Measurements from ENCODE around the gene SARM1. TPM values are rescaled to one million over a fixed set of nuclear protein-coding genes. Genes with fewer than 3 reads are reported as not detected.

SARM1 gene
- total and polyA plus RNA-seq, 4 donors, result 9.3 to 24.6 (median 9.8) TPM

DNA sequence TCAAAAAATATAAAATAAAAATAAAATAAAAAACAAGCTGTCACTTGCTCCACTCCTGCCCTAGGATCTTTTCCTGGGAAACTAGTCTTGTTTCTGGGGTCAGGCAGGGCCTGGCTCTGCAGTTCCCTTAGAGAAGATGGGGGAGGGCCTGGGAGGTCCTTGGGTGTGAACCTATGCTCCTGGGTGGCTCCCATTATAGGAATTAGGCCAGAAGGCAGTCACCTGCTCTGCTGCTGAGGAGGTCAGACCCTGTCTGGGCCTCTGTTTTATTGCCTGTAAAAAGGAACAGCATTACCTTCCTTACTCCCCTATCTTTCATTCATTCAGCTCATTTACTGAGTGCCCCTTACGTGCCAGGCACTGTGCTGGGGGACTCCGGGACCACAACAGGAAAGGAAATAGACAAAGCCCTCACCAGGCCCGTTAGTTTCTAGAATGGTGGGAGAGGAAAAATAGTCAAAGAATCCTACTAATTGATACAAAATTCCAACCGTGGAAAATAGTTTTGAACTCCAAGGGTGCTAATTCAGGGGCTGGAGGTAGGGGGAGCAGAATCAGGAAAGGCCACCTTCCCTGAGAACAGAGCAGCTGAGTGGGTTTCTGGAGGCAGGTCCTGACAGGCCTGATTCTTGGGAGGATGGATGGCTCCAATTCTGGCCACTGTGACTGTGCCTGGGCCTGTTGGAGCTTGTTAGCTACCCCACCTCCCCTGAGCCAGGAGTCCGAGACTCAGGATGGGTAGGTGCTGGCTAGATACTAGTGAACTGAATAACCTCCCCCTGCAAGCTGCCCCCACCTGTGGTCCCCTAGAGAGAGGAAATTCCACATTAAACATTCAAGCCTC, 35.9 kb downstream of the SARM1 start:
- H3K4me1 ChIP-seq (ENCODE audit: control insufficient read depth in 5 of 5, insufficient read depth in 5 of 5, low read length in 5 of 5), result peaks cover 0 to 8% (median 3%) of the 10 kb centered on the region in 5 donors
- TF ChIP-seq, protein P1, sequence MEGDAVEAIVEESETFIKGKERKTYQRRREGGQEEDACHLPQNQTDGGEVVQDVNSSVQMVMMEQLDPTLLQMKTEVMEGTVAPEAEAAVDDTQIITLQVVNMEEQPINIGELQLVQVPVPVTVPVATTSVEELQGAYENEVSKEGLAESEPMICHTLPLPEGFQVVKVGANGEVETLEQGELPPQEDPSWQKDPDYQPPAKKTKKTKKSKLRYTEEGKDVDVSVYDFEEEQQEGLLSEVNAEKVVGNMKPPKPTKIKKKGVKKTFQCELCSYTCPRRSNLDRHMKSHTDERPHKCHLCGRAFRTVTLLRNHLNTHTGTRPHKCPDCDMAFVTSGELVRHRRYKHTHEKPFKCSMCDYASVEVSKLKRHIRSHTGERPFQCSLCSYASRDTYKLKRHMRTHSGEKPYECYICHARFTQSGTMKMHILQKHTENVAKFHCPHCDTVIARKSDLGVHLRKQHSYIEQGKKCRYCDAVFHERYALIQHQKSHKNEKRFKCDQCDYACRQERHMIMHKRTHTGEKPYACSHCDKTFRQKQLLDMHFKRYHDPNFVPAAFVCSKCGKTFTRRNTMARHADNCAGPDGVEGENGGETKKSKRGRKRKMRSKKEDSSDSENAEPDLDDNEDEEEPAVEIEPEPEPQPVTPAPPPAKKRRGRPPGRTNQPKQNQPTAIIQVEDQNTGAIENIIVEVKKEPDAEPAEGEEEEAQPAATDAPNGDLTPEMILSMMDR (IDR thresholded peaks at IDR 0.05; ENCODE audit: control extremely low read depth, extremely low read depth), result no peak
- no peak overlapping the region for H3K4me3 ChIP-seq
- ATAC-seq (ENCODE audit: insufficient read depth, low FRiP score) (no peak), DNase-seq (no peak)
- H3K9ac ChIP-seq (ENCODE audit: insufficient read depth in 1 of 2, low read length in 2 of 2), result no peak overlapping the region
- no peak overlapping the region for H3K27ac ChIP-seq (ENCODE audit: low read depth in 1 of 2, low read length in 1 of 2)
- no peaks in the 10 kb centered on the region for H3K36me3 ChIP-seq (ENCODE audit: control insufficient read depth in 4 of 4, insufficient read depth in 4 of 4, low read length in 4 of 4)
- peaks cover 0 to 8% (median 0%) of the 10 kb centered on the region in 3 donors for H3K27me3 ChIP-seq (ENCODE audit: control insufficient read depth in 3 of 3, insufficient read depth in 3 of 3, low read length in 2 of 3)
- WGBS, 2 donors, result 83 to 89% methylated on average over 5 of the region's 5 CpGs
- H3K9me3 ChIP-seq (ENCODE audit: control insufficient read depth in 4 of 4, insufficient read depth in 3 of 4, low read length in 3 of 4), result peaks cover 0 to 2% (median 0%) of the 10 kb centered on the region in 4 donors

DNA sequence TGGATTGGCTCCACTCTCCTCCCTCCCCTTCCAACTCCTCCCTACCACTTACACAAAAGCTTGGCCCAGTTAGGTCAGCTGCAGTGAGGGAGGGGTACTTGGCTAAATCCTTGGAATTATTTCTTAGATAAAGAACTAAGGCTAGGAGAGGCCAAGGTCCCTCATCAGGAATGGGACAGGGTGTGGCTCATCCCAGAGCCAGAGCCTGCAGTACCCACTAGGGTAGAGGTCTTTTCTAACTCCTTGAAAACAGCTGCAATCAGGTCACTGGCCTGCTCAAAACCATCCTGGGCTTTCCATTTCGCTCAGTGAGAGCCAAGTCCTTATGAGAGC, 36.4 kb downstream of the SARM1 start:
- no peak overlapping the region for H3K4me3 ChIP-seq
- TF ChIP-seq, protein P1 (IDR thresholded peaks at IDR 0.05; ENCODE audit: control extremely low read depth, extremely low read depth), result no peak
- ATAC-seq (ENCODE audit: insufficient read depth, low FRiP score), result no peak
- H3K36me3 ChIP-seq (ENCODE audit: control insufficient read depth in 4 of 4, insufficient read depth in 4 of 4, low read length in 4 of 4), result no peaks in the 10 kb centered on the region
- peaks cover 0 to 8% (median 3%) of the 10 kb centered on the region in 5 donors for H3K4me1 ChIP-seq (ENCODE audit: control insufficient read depth in 5 of 5, insufficient read depth in 5 of 5, low read length in 5 of 5)
- H3K9me3 ChIP-seq (ENCODE audit: control insufficient read depth in 4 of 4, insufficient read depth in 3 of 4, low read length in 3 of 4), result peaks cover 0 to 2% (median 0%) of the 10 kb centered on the region in 4 donors
- no peak overlapping the region for H3K9ac ChIP-seq (ENCODE audit: insufficient read depth in 1 of 2, low read length in 2 of 2)
- DNase-seq, result no peak
- 86 to 90% methylated on average over 1 of the region's 1 CpG for WGBS, 2 donors
- H3K27ac ChIP-seq (ENCODE audit: low read depth in 1 of 2, low read length in 1 of 2), result no peak overlapping the region
- peaks cover 0 to 8% (median 0%) of the 10 kb centered on the region in 3 donors for H3K27me3 ChIP-seq (ENCODE audit: control insufficient read depth in 3 of 3, insufficient read depth in 3 of 3, low read length in 2 of 3)

DNA sequence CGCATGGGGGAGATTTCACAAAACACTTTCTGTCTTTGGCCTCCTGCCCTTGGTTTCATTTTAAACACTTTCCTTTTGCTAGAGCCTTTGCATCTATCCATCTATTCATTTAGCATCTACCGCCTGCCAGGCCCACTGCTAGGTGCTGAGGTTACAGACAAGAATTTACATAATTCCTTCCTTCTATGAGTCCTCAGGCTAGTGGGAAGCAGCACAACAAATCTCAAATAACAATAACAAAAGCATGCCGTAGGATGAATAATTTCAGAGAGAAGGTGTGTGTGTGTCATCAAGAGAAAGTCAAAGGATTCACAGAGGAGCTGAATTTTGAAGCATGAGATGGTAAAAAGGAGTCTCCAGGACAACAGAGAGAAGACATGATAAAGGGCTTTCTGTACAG, 40.6 kb downstream of the SARM1 start:
- H3K27me3 ChIP-seq (ENCODE audit: control insufficient read depth in 3 of 3, insufficient read depth in 3 of 3, low read length in 2 of 3), result peaks cover 0 to 21% (median 3%) of the 10 kb centered on the region in 3 donors
- H3K9me3 ChIP-seq (ENCODE audit: control insufficient read depth in 4 of 4, insufficient read depth in 3 of 4, low read length in 3 of 4), result peaks cover 0 to 2% (median 0%) of the 10 kb centered on the region in 4 donors
- DNase-seq (no peak), ATAC-seq (ENCODE audit: insufficient read depth, low FRiP score) (no peak)
- WGBS, 2 donors, result 83 to 86% methylated on average over 3 of the region's 3 CpGs
- no peak overlapping the region for H3K27ac ChIP-seq (ENCODE audit: low read depth in 1 of 2, low read length in 1 of 2)
- TF ChIP-seq, protein P1 (IDR thresholded peaks at IDR 0.05; ENCODE audit: control extremely low read depth, extremely low read depth), result no peak
- no peaks in the 10 kb centered on the region for H3K4me1 ChIP-seq (ENCODE audit: control insufficient read depth in 5 of 5, insufficient read depth in 5 of 5, low read length in 5 of 5)
- no peaks in the 10 kb centered on the region for H3K36me3 ChIP-seq (ENCODE audit: control insufficient read depth in 4 of 4, insufficient read depth in 4 of 4, low read length in 4 of 4)
- no peak overlapping the region for H3K4me3 ChIP-seq
- H3K9ac ChIP-seq (ENCODE audit: insufficient read depth in 1 of 2, low read length in 2 of 2), result no peak overlapping the region
